GDM1 (cell line): Measurements from ENCODE around the gene MYH11.
"Not testable (repeated sequence)": the region's sequence is repeated elsewhere in the genome, so short reads cannot be mapped to it uniquely, and the experiment has no call there.

Experiments
- DNase-seq: peaks from one replicate; lab custom pipeline; 2025; lab: John Stamatoyannopoulos, UW

The MYH11 gene

DNA sequence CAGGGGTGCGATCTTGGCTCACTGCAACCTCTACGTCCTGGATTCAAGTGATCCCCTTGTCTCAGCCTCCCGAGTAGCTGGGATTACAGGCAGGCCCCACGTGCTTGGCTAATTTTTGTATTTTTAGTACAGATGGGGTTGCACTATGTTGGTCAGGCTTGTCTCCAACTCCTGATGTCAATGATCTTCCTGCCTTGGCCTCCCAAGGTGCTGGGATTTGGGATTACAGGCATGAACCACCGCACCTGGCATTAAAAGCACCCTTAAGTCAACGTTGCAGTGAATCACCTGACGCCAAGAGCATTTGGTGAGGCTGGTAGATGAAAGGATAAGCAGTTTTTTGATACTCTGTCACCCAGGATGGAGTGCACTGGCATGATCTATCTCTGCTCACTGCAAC is 147.8 kb downstream of the MYH11 start:
- no peak for DNase-seq

DNA sequence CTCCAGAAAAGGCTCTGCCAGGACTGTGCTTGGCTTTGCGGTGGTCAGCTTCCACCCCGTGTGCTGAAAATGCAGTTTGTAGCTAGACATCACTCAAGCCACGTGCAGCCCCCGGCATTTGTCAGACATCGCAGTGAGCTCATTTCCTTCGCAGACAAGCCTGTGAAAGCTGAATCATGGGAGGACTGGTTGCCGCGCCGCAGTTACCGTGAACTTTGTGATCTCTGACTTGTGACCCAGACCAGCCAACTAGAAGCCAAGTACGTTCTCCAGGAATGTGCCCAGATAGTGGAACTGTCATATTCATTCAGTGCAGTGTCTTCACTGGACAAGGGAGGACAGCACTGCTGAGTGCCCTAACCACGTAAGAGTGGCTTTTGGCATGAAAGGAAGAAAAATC is 148.7 kb downstream of the MYH11 start:
- DNase-seq: no peak

DNA sequence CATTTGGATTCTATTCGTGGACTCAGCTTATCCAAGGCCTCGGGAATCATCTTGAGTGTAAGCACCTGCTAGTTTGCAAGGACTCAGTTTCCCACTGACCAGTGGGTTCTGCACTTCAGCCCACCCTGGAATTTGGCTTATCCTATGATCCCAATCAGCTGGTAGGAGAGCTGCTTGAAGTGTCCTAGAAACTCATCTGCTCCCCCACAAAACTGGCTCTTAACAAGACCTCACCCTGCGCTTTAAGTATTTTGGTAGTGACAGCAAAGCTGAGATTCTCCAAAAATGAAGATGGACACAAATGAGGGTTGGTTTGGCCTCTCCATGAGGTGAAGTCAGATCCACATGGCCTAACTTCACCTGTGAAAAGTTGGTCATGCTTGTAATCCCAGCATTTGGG is 149.5 kb downstream of the MYH11 start:
- DNase-seq: no peak

DNA sequence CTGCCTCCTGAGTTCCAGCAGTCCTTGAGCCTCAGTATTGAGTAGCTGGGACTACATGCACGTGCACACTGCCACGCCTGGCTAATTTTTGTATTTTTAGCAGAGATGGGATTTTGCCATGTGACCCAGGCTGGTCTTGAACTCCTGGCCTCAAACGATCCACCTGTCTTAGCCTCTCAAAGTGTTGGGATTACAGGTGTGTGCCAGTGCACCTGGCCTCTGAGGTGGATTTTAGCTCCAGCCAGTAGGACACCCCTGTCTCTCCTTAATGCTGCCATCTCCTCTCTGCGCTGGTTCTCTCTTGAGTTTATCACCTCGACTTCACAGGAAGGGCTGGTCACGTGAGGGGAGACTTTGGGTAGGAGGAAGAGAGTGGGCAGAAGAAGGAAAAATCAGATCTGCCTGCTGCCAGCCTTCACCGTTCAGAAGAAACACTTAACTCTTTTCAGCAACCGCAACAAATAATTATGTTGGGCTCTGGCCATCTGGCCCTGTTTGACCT is 151.7 kb downstream of the MYH11 start:
- DNase-seq: no peak

DNA sequence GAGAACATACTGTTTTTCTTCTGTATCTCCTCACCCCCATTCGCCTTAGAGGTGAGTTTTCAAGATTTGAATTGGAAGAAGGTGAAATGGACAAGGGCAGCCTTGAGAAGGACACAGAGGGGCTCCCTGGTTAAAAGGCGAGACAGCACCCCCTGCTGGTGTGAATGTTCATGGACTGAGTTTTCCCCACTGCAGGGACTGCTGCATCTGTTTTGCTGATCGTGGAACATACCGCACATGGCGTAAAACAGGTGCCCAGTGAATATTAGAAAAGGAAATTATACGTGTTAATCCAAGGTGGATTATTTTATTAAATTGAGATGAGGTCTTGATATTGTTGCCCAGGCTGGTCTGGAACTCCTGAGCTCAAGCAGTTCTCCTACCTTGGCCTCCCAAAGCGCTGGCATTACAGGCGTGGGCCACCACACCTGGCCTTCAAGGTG is 152.3 kb downstream of the MYH11 start:
- peak; percentile 55 for DNase-seq

DNA sequence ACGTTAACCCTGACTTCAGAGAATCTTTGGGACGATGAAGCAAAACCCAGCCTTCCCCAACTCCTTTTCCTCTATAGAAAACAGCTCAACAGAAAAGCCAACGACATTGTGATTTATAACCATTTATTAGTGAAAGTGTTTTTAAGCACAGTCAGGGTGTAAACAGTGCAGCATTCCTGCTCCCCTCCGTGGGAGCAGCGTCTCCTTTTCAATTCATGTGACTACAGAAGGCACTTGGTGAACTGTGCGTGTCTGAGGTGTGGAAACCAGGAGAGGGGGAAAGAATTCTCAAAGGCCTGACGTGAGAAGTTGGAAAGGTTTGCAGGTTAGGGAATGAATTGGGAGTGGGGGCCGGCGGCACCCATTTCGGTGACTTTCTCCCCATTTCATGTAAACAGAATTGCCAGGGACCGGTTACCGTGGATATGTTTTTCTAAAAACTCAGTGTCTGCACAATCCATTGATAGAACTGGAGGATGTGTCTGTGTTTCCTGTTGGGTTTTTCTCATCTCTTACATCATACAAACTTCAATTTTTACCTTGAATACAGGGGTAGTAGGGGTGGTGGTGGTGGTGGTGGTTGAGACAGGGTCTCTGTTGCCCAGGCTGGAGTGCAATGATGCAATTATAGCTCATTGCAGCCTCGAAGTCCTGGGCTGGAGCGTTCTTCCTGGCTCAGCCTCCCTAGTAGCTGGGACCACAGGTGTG is 153.6 kb downstream of the MYH11 start:
- no peak for DNase-seq

DNA sequence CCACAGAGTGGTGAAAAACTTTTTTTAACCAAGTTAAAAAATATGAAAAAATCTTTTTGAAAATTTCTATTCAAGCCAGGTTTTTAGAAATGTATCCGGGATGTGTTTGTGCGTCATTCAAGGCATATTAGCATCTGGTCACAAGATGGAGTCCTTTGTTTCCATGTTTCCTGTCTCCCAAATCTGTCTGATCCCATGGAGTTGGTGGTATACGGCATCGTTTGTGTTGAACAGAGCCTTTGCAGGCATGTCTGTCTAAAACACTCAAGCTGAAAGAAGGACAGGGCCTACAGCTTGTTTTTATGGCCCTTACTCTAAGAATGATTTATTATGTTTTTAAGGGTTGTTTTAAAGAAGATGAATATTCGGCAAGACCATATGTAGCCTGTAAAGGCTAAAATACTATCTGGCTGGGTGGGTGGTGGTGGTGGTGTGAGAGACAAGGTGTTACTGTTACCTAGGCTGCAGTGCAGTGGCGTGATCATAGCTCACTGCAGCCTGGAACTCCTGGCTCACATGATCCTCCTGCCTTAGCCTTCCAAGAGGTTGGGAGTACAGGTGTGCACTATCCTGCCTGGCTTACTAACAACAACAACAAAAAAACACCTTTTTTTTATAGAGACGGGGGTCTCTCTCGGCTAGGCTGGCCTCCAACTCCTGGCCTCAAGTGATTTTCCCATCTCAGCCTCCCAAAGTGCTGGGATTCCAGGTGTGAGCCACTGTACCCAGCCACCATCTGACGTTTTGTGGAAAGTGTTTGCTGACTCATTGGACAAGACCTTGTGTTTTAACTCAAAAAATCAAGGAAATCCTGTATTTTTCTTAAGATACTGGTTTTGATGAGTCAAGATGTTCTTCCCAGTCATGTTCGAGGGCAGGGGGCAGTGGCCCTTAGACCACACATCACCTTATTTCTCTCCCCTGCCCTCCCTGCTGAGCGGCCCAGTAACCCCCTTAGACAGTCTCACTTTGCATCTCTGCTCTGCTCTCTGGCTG is 154.6 kb downstream of the MYH11 start:
- no peak for DNase-seq

DNA sequence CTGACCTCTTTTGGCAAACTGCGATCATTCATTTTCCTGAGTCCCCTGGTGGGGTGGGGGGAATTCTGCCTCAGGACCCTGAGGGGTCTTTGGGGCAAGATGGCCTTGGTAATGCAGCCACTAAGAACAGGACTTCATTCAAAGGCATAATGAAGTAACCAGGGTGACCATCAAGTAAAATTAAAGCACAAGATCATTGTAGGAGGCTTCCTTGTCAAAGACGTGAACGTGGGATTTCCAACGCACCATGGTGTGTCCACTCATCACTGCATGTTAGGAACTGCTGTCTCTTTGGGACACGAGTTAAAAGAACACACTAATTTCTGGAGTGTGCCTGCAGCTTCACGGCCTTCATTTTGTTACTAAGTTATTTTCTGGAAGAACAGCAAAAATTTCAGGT is 155.5 kb downstream of the MYH11 start:
- DNase-seq: no peak

DNA sequence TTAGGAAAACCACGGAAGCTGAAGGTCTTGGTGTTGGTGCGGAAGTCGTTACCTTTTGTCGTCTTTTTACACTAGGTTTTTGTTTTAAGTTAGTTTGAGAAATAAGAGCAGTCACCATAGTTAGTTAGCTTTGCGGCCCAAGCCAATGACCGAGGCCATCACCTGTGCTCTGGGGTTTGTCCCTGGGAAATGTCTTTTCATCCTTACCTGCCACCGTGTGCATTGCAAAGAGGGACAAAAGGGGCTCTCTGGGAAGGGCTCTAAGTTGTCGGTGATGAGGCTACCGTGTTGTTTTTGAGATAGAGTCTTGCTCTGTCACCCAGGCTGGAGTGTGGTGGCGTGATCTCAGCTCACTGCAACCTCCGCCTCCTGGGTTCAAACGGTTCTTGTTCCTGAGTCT is 157.0 kb downstream of the MYH11 start:
- no peak for DNase-seq

DNA sequence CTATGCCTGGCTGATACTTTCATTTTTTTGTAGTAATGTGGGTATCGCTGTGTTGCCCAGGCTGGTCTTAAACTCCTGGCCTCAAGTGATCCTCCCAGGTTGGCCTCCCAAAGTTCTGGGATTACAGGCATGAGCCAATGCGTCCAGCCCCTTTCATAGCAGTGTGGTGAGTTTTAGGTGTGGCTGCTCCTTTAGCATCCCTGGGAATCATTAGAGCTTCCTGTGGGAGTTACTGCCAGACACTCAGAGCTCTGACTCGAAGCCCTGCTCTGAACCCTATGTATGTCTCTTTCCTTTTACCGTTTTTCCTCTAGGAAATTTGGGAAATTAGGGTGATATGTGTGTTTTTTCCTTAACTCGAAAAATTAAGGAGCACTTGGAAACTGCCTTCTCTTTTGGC is 162.3 kb downstream of the MYH11 start:
- DNase-seq: no peak

DNA sequence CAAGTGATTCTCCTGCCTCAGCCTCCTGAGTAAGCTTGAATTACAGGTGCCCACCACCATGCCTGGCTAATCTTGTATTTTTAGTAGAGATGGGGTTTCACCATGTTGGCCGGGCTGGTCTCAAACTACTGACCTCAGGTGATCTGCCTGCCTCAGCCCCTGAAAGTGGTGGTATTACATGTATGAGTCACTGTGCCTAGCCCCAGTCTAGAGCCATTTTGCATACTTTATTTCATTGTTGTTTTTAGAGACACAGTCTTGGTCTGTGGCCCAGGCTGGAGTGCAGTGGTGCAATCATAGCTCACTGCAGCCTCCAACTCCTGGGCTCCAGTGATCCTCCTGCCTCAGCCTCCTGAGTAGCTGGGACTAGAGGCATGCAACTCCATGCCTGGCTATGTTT is 164.3 kb downstream of the MYH11 start:
- not testable (repeated sequence) for DNase-seq

DNA sequence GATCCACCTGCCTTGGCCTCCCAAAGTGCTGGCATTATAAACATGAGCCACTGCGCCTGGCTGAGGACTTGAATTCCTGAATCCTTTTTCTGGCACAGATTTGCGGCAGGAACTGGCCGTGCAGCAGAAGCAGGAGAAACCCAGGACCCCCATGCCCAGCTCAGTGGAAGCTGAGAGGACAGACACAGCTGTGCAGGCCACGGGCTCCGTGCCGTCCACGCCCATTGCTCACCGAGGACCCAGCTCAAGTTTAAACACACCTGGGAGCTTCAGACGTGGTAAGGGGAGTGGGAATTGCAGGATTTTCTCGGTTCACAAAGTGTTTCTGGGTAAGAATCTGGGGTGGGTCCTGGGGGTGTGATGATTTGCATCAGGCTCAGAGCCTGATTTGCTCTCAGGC is 165.8 kb downstream of the MYH11 start:
- DNase-seq: no peak

DNA sequence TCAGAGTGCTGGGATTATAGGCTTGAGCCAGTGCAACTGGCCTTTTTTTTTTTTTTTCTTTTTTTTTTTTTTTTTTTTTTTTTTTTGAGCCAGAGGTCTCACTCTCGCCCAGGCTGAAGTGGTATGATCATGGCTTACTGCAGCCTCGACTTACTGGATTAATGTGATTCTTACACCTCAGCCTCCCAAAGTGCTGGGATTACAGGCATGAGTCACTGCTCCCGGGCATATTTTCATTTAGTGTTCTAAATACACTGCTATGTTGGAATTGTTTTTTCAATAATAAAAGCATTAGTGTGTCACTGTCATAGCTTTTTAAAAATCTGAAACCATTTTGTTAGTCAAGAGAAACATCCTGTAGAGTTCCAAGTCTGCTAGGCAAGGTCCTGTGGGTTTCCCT is 166.5 kb downstream of the MYH11 start:
- DNase-seq: no peak

DNA sequence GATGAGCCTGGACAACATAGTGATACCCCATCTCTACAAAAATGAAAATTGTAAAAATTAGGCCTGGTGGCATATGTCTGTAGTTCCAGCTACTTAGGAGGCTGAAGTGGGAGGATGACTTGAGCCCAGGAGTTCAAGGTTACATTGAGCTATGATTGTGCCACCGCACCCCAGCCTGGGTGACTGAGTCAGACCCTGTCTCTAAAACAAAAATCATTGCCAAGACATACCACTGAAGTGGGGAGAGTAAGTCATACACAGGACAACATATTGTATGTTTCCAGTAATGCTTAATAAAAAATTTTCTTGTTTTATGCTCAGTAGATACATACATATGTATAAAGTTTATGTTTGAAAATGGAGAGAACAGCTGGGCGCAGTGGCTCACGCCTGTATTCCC is 167.5 kb downstream of the MYH11 start:
- DNase-seq: no peak

DNA sequence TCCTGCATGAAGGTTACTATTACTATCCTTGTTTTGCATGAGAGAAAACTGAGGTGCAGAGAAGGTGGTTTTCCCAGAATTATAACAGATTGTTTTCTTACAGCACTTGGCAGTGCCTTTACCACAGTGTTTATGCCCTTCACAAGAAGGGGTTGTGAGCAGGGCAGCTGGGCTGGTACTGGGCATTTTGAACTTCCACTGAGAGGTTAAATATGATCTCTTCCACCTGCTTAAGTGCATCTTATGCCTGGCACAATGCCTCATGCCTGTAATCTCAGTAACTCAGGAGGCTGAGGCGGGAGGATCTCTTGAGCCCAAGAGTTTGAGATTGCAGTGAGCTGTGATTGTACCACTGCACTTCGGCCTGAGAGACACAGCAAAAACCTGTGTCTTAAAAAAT is 170.5 kb downstream of the MYH11 start:
- no peak for DNase-seq

DNA sequence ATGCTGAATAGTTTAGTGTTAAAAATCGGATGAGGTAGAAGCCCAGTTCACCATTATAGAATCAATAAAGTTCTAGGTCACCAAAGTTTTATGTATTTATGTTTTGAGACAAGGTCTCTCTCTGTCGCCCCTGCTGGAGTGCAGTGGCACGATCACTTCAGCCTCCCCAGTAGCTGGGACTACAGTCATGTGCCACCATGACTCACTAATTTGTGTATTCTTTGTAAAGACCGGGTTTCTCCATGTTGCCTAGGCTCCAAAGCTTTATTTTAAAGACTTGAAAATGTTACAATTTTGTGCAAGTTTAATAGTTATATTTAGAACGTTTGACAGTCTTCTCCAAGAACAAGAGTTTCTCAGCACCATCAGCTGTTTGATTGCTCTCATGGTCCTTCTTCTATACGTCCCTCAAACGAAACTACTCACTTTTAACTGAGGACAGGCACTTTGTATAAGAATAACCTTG is 174.7 kb downstream of the MYH11 start:
- DNase-seq: peak; percentile 9

DNA sequence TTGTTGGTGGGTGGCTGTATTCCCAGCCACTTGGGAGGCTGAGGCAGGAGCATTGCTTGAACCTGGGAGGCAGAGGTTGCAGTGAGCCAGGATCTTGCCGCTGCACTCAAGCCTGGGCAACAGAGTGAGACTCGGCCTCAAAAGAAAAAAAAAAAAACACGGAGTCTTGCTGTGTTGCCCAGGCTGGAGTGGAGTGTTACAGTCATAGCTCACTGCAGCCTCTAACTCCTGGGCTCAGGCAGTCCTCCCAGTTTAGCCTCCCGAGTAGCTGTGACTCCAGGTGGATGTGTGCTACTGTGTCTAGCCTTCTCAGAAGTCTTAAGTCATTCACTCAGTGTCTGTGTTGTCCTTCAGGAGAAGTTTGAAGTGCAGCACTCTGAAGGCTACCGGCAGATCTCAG is 179.4 kb downstream of the MYH11 start:
- no peak for DNase-seq

DNA sequence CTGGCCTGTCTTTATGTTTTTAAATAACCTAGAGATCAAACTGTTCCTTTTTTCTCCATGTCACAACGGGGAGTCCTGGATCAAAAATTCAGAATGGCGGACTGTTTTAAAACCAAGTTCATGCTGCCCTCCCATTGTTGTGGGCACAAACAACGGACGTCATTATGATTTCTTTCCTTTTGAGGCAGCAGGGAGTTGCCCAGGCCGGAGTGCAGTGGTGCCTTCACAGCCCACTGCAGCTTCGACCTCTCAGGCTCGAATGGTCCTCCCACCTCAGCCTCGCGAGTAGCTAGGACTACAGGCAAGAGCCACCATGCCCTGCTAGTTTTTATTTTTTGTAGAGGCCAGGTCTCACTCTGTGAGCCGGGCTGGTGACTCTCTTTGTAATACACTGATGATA is 180.3 kb downstream of the MYH11 start:
- no peak for DNase-seq

DNA sequence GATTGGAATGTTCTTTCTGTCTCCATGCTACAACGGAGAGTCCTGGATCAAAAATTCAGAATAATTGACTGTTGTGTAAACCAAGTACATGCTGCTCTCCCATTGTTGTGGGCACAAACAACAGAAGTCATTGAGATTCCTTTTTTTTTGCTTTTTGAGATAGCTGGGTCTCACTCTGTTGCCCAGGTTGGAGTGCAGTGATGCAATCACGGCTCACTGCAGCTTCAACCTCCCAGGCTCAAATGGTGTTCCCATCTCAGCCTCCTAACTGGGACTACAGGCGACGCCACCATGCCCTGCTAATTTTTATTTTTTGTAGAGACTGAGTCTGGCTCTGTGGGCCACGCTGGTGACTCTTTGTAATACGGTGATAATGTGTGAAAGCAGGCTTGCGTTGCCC is 182.3 kb downstream of the MYH11 start:
- no peak for DNase-seq

DNA sequence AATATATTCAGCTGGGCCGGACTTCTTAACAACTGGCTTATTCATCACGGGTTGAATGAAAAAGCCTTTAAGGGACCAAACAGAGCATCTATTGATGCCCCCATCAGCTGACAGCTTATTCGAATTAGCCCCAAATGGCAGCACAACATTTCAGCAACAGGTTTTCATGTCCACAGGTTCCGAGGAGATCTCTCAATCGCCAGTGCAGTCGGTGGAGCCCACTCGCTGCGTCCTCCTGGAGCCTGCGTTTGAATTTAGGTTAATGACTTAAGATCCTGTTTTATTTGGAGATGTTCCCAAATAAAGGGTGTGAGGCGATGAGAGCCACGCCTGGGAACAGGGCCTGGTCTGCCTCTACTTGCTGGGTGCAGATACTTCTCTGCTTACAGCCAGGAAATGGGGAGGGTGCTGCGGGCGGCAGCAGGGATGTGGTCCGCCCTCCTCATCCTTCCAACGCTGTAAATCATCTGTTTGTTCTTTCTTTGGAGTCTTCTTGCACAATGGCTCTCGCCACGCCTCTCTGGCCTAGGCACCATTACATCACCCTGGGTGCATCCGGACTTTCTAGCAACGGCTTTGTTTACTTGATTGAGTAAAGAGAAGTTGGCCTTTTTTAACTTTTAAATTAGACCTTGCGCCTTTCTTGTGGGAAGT is 184.2 kb downstream of the MYH11 start:
- peak; percentile 90 for DNase-seq

DNA sequence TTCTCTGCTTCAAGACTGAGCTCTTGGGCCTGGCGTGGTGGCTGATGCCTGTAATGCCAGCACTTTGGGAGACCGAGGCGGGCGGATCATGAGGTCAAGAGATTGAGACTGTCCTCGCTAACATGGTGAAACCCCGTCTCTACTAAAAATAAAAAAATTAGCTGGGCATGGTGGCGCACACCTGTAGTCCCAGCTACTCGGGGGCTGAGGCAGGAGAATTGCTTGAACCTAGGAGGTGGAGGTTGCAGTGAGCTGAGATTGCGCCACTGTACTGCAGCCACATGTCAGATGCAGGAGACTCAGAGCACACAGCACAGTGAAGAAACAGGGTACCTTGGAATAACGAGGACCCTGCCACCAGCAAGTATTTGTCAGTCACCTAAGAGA is 184.7 kb downstream of the MYH11 start:
- not testable (repeated sequence) for DNase-seq

DNA sequence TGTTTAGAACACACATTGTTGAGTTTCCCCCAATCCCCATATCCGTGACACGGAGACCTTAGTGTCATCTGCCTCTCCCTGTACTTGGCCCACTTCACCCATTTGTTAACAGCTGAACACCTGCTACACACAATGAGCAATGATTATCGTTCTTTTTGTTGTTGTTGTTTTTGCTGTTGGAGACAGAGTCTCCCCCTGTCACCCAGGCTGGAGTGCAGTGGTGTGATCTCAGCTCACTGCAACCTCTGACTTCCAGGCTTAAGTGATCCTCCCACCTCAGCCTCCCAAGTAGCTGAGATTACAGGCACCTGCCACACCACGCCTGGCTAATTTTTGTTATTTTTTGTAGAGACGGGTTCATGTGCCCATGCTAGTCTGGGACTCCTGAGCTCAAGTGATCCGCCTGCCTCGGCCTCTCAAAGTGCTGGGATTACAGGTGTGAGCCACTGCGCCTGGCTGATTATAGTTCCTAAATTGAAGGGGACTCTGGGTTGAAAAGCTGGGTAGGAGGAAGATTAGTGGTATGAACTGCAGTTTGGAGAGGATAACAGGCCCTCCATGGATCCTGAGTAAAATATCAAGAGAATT is 185.2 kb downstream of the MYH11 start:
- DNase-seq: no peak
